Keratinocyte (primary cell): Measurements from ENCODE around the gene METTL24. TPM values are rescaled to one million over a fixed set of nuclear protein-coding genes. Genes with fewer than 3 reads are reported as not detected.

Source experiments
- DNase-seq: peaks from one replicate; pipeline ENCODE4 v3.0.0-alpha.2; 2011; ENCODE audit warnings: low read depth, missing footprints, low spot score
- FAIRE-seq: peaks from 2 replicates; lab custom pipeline; 2011; peaks lifted over from hg19 to GRCh38; lab: Jason Lieb, UNC
- H2AFZ ChIP-seq: 2 replicates; pipeline ENCODE4 v1.6.0; 2012; ENCODE audit warnings: low read length, control low read depth, inconsistent platforms; ENCODE audit not compliant: control insufficient read depth
- H3K27ac ChIP-seq: 2 replicates; pipeline ENCODE4 v1.5.1; 2011; ENCODE audit warnings: low read length; ENCODE audit not compliant: control insufficient read depth, insufficient read depth
- H3K27me3 ChIP-seq: 3 replicates; pipeline ENCODE4 v1.6.0; 2011; ENCODE audit warnings: low read length; ENCODE audit not compliant: control insufficient read depth, insufficient read depth; ENCODE audit errors: extremely low read depth
- H3K36me3 ChIP-seq, 2 experiments: 2 replicates in 1 of 2; 3 replicates in 1 of 2; pipeline ENCODE4 v1.5.1; 2011; ENCODE audit warnings: low read length in 2 of 2, mild to moderate bottlenecking in 1 of 2; ENCODE audit not compliant: control insufficient read depth in 2 of 2, insufficient read depth in 2 of 2; ENCODE audit errors: extremely low read depth in 1 of 2
- H3K4me1 ChIP-seq: 3 replicates; pipeline ENCODE4 v1.5.1; 2011; ENCODE audit warnings: low read length; ENCODE audit not compliant: control insufficient read depth, insufficient read depth; ENCODE audit errors: extremely low read depth
- H3K4me2 ChIP-seq: 3 replicates; pipeline ENCODE4 v1.6.0; 2011; ENCODE audit warnings: low read depth, low read length; ENCODE audit not compliant: control insufficient read depth, insufficient read depth; ENCODE audit errors: extremely low read depth
- H3K4me3 ChIP-seq, 3 experiments: fragments of 200-600 bp in 1 of 3; sonication (generic) in 1 of 3; 2 replicates in 2 of 3; 3 replicates in 1 of 3; pipeline ENCODE4 v1.5.1; 2011 to 2016; ENCODE audit warnings: low read length in 3 of 3, mild to moderate bottlenecking in 3 of 3, control low read depth in 2 of 3, inconsistent platforms in 1 of 3, low read depth in 1 of 3, mixed read lengths in 1 of 3, mixed run types in 1 of 3, moderate library complexity in 1 of 3; ENCODE audit not compliant: control insufficient read depth in 2 of 3, insufficient read depth in 2 of 3; ENCODE audit errors: extremely low read depth in 1 of 3
- H3K79me2 ChIP-seq: 2 replicates; pipeline ENCODE4 v1.6.0; 2012; ENCODE audit warnings: low read length; ENCODE audit not compliant: control insufficient read depth, insufficient read depth
- H3K9ac ChIP-seq: 3 replicates; pipeline ENCODE4 v1.6.0; 2011; ENCODE audit warnings: low read length; ENCODE audit not compliant: control insufficient read depth, insufficient read depth; ENCODE audit errors: extremely low read depth
- H3K9me1 ChIP-seq: 3 replicates; pipeline ENCODE4 v1.6.0; 2011; ENCODE audit warnings: low read length; ENCODE audit not compliant: control insufficient read depth, insufficient read depth; ENCODE audit errors: extremely low read depth
- H3K9me3 ChIP-seq: 2 replicates; pipeline ENCODE4 v1.5.1; 2012; ENCODE audit warnings: low read depth, low read length; ENCODE audit not compliant: control insufficient read depth
- H4K20me1 ChIP-seq: 3 replicates; pipeline ENCODE4 v1.6.0; 2011; ENCODE audit warnings: low read length; ENCODE audit not compliant: control insufficient read depth, insufficient read depth; ENCODE audit errors: extremely low read depth
- EZH2 ChIP-seq: IDR thresholded peaks from one replicate; pipeline ENCODE4 v1.6.1; 2012; ENCODE audit warnings: inconsistent platforms, mild to moderate bottlenecking, low read length, moderate library complexity
- dilution Hi-C: fragments of 300-500 bp; cut with MboI; formaldehyde crosslinking; loops from one replicate; pipeline ENCODE4 v1.7.0; 2020; ENCODE audit warnings: low sequenced_read_pairs; ENCODE audit not compliant: extremely low pct_ligation_motif_present
- polyA plus RNA-seq, 5 experiments: library from polyadenylated mRNA; depleted of rRNA in 3 of 5; stranded (reverse) in 3 of 5; stranded (forward) in 1 of 5; unstranded in 1 of 5; fragments of >200 nt; gene quantifications; 1 replicate in 1 of 5; 2 replicates in 3 of 5; 3 replicates in 1 of 5; pipeline versions ENCODE4 v1.2.1 to v1.2.3, GENCODE V29; 2011 to 2012; ENCODE audit warnings: missing spikeins in 2 of 5, low read depth in 1 of 5, low replicate concordance in 1 of 5
- TF ChIP-seq, protein P1 (sequence below), 3 experiments: IDR thresholded peaks in 1 of 3; conservative IDR thresholded peaks in 1 of 3; optimal IDR thresholded peaks in 1 of 3; 2 replicates in 2 of 3; 3 replicates in 1 of 3; pipeline versions ENCODE3 to v1.5.1; 2011; ENCODE audit warnings: low read length in 3 of 3, mild to moderate bottlenecking in 3 of 3, moderate library complexity in 2 of 3, control low read depth in 1 of 3, inconsistent platforms in 1 of 3; ENCODE audit not compliant: insufficient read depth in 2 of 3; ENCODE audit errors: extremely low read depth in 1 of 3

Gene METTL24
- polyA plus RNA-seq, 1 donor (not counting 4 experiments of a cell fraction or from before 2014, with no cell fraction given) = not detected

DNA sequence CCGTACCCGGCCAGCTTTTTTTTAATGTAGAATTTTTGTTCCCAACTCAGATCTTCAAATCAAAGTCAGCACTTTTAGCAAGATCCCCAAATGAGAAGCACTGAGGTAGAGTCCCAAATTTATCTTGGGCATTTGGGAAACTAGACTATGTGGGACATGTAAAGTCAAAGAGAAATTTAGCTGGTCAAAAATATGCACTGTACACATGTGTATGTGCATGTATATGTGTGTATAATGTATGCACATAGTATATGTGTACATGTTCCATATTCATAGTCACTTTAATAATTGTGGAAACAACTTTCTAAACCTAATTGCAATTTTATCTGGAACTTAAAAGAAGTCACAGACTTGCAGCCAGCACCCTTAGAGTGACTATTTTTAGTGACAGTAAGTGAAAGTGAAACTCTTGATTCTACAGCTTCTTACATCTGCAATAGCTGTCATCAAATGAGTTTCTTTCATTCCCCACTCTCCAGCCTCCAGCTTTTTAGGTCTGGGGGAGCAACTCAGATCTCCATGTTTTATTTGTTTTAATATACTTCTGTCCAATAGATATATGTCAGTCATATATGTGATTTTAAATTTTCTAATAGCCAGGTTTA, 124.3 kb downstream of the METTL24 start:
- Histone ChIP-seq H3K36me3 (peaks cover 0 to 1% of the 10 kb centered on the region in 2 experiments), H4K20me1 (no peaks in the 10 kb centered on the region), H3K9ac (no peak overlapping the region), H3K4me2 (no peak overlapping the region), H3K27me3 (no peaks in the 10 kb centered on the region), H3K9me3 (no peaks in the 10 kb centered on the region), H2AFZ (no peak overlapping the region), H3K4me1 (no peaks in the 10 kb centered on the region), H3K4me3 (no peak overlapping the region), H3K27ac (no peak overlapping the region), H3K9me1 (no peaks in the 10 kb centered on the region), H3K79me2 (no peaks in the 10 kb centered on the region)
- FAIRE-seq (no peak), DNase-seq (no peak)
- dilution Hi-C loops = no loop called here
- no peak for TF ChIP-seq EZH2
- TF ChIP-seq, protein P1, sequence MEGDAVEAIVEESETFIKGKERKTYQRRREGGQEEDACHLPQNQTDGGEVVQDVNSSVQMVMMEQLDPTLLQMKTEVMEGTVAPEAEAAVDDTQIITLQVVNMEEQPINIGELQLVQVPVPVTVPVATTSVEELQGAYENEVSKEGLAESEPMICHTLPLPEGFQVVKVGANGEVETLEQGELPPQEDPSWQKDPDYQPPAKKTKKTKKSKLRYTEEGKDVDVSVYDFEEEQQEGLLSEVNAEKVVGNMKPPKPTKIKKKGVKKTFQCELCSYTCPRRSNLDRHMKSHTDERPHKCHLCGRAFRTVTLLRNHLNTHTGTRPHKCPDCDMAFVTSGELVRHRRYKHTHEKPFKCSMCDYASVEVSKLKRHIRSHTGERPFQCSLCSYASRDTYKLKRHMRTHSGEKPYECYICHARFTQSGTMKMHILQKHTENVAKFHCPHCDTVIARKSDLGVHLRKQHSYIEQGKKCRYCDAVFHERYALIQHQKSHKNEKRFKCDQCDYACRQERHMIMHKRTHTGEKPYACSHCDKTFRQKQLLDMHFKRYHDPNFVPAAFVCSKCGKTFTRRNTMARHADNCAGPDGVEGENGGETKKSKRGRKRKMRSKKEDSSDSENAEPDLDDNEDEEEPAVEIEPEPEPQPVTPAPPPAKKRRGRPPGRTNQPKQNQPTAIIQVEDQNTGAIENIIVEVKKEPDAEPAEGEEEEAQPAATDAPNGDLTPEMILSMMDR (optimal IDR thresholded peaks at IDR 0.05 in 1 of 3, IDR thresholded peaks at IDR 0.05 in 1 of 3, conservative IDR thresholded peaks at IDR 0.05 in 1 of 3; ENCODE audit: extremely low read depth in 1 of 3, insufficient read depth in 2 of 3, low read length in 3 of 3) = no peak

DNA sequence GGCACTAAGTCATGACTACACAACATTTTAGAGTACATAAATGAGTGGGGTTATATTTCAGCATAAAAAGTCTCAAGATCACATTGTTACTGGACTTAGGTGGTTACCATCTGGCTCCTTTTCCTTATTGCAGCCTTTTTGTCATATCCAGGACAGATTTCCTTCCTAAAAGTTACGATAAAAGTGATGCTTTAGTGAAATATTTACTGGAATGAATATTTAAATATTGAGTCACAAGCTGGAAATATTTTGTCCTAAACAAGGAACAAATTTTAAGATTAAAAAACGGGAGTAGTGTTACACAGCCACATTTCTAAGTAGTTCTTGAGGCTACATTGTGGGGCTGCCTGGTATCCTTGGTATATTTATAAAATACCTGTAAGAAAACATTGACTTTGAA, 125.7 kb downstream of the METTL24 start:
- Histone ChIP-seq H3K27ac (no peak overlapping the region), H3K36me3 (peaks cover 0 to 4% of the 10 kb centered on the region in 2 experiments), H3K4me1 (no peaks in the 10 kb centered on the region), H3K27me3 (no peaks in the 10 kb centered on the region), H4K20me1 (no peaks in the 10 kb centered on the region), H3K9ac (no peak overlapping the region), H2AFZ (no peak overlapping the region), H3K9me1 (no peaks in the 10 kb centered on the region), H3K9me3 (no peaks in the 10 kb centered on the region), H3K79me2 (no peaks in the 10 kb centered on the region), H3K4me2 (no peak overlapping the region), H3K4me3 (no peak overlapping the region)
- TF ChIP-seq EZH2 = no peak
- TF ChIP-seq, protein P1 (optimal IDR thresholded peaks at IDR 0.05 in 1 of 3, IDR thresholded peaks at IDR 0.05 in 1 of 3, conservative IDR thresholded peaks at IDR 0.05 in 1 of 3; ENCODE audit: extremely low read depth in 1 of 3, insufficient read depth in 2 of 3, low read length in 3 of 3) = no peak
- DNase-seq = no peak
- dilution Hi-C loops = no loop called here
- FAIRE-seq = no peak
